ENCODE results near the gene OR11A1.
"Not testable (repeated sequence)": the region's sequence is repeated elsewhere in the genome, so short reads cannot be mapped to it uniquely, and the experiment has no call there.

OR11A1 gene

GRCh38 chr6:29466241-29466640, 9.4 kb upstream of the OR11A1 start:
- ATAC-seq (replicated peaks; ENCODE audit: extremely low read depth, poor library complexity, severe bottlenecking) (no peak), DNase-seq (ENCODE audit: low spot score in 2 of 2) (no peak)
- no peaks in the 10 kb centered on the region for H3K4me1 Mint-ChIP-seq
- H3K27ac Mint-ChIP-seq (ENCODE audit: low read depth) = no peak overlapping the region
- H3K36me3 Mint-ChIP-seq (ENCODE audit: insufficient read depth) = no peaks in the 10 kb centered on the region
- H3K4me3 Mint-ChIP-seq = no peak overlapping the region
- peaks cover 55% of the 10 kb centered on the region for H3K27me3 Mint-ChIP-seq
- no peaks in the 10 kb centered on the region for H3K9me3 Mint-ChIP-seq

- Mint-ChIP-seq H3K9me3 (no peaks in the 10 kb centered on the region), H3K4me3 (no peak overlapping the region), H3K4me1 (no peaks in the 10 kb centered on the region), H3K27ac (ENCODE audit: low read depth) (no peak overlapping the region), H3K36me3 (ENCODE audit: insufficient read depth) (no peaks in the 10 kb centered on the region), H3K27me3 (peaks cover 55% of the 10 kb centered on the region)
- DNase-seq (ENCODE audit: low spot score in 2 of 2) = no peak
- no peak for ATAC-seq (replicated peaks; ENCODE audit: extremely low read depth, poor library complexity, severe bottlenecking)
Measured at GRCh38 chr6:29465801-29466200, 8.9 kb upstream of the OR11A1 start.

- Mint-ChIP-seq H3K4me1 (no peaks in the 10 kb centered on the region), H3K27me3 (peaks cover 55% of the 10 kb centered on the region), H3K36me3 (ENCODE audit: insufficient read depth) (no peaks in the 10 kb centered on the region), H3K9me3 (no peaks in the 10 kb centered on the region), H3K4me3 (no peak overlapping the region), H3K27ac (ENCODE audit: low read depth) (no peak overlapping the region)
- DNase-seq (ENCODE audit: low spot score in 2 of 2) (no peak), ATAC-seq (replicated peaks; ENCODE audit: extremely low read depth, poor library complexity, severe bottlenecking) (no peak)
Measured at GRCh38 chr6:29465279-29465678, 8.4 kb upstream of the OR11A1 start.

GRCh38 chr6:29462022-29462421, 5.2 kb upstream of the OR11A1 start:
- no peaks in the 10 kb centered on the region for H3K9me3 Mint-ChIP-seq
- H3K4me3 Mint-ChIP-seq = no peak overlapping the region
- no peaks in the 10 kb centered on the region for H3K4me1 Mint-ChIP-seq
- H3K27ac Mint-ChIP-seq (ENCODE audit: low read depth) = no peak overlapping the region
- H3K27me3 Mint-ChIP-seq = peaks cover 35% of the 10 kb centered on the region
- ATAC-seq (replicated peaks; ENCODE audit: extremely low read depth, poor library complexity, severe bottlenecking) = no peak
- no peaks in the 10 kb centered on the region for H3K36me3 Mint-ChIP-seq (ENCODE audit: insufficient read depth)
- DNase-seq (ENCODE audit: low spot score in 2 of 2) = no peak

GRCh38 chr6:29461021-29461814, 4.3 kb upstream of the OR11A1 start:
- Mint-ChIP-seq H3K4me1 (no peaks in the 10 kb centered on the region), H3K27ac (ENCODE audit: low read depth) (no peak overlapping the region), H3K36me3 (ENCODE audit: insufficient read depth) (no peaks in the 10 kb centered on the region), H3K27me3 (peaks cover 35% of the 10 kb centered on the region), H3K9me3 (no peaks in the 10 kb centered on the region), H3K4me3 (no peak overlapping the region)
- DNase-seq (ENCODE audit: low spot score in 2 of 2) (no peak), ATAC-seq (replicated peaks; ENCODE audit: extremely low read depth, poor library complexity, severe bottlenecking) (no peak)

GRCh38 chr6:29451471-29452193, 5.2 kb downstream of the OR11A1 start:
- H3K9me3 Mint-ChIP-seq = peaks cover 8% of the 10 kb centered on the region
- no peaks in the 10 kb centered on the region for H3K4me1 Mint-ChIP-seq
- ATAC-seq (replicated peaks; ENCODE audit: extremely low read depth, poor library complexity, severe bottlenecking) (no peak), DNase-seq (ENCODE audit: low spot score in 2 of 2) (no peak)
- no peaks in the 10 kb centered on the region for H3K36me3 Mint-ChIP-seq (ENCODE audit: insufficient read depth)
- no peak overlapping the region for H3K27ac Mint-ChIP-seq (ENCODE audit: low read depth)
- no peak overlapping the region for H3K4me3 Mint-ChIP-seq
- H3K27me3 Mint-ChIP-seq = peaks cover 58% of the 10 kb centered on the region

- no peaks in the 10 kb centered on the region for H3K4me1 Mint-ChIP-seq
- peaks cover 8% of the 10 kb centered on the region for H3K9me3 Mint-ChIP-seq
- ATAC-seq (replicated peaks; ENCODE audit: extremely low read depth, poor library complexity, severe bottlenecking) (no peak), DNase-seq (ENCODE audit: low spot score in 2 of 2) (no peak)
- peaks cover 97% of the 10 kb centered on the region for H3K27me3 Mint-ChIP-seq
- H3K27ac Mint-ChIP-seq (ENCODE audit: low read depth) = no peak overlapping the region
- H3K36me3 Mint-ChIP-seq (ENCODE audit: insufficient read depth) = no peaks in the 10 kb centered on the region
- no peak overlapping the region for H3K4me3 Mint-ChIP-seq
Measured at GRCh38 chr6:29447670-29448069, 9.2 kb downstream of the OR11A1 start.

- not testable (repeated sequence) for ATAC-seq (replicated peaks; ENCODE audit: extremely low read depth, poor library complexity, severe bottlenecking); DNase-seq (ENCODE audit: low spot score in 2 of 2); H3K27ac Mint-ChIP-seq (ENCODE audit: low read depth); H3K36me3 Mint-ChIP-seq (ENCODE audit: insufficient read depth); H3K9me3 Mint-ChIP-seq; H3K4me3 Mint-ChIP-seq; H3K4me1 Mint-ChIP-seq
- peaks cover 97% of the 10 kb centered on the region for H3K27me3 Mint-ChIP-seq
Measured at GRCh38 chr6:29444031-29444430, 12.8 kb downstream of the OR11A1 start.

- ATAC-seq (replicated peaks; ENCODE audit: extremely low read depth, poor library complexity, severe bottlenecking) (no peak), DNase-seq (ENCODE audit: low spot score in 2 of 2) (no peak)
- H3K4me3 Mint-ChIP-seq = no peak overlapping the region
- no peaks in the 10 kb centered on the region for H3K4me1 Mint-ChIP-seq
- peaks cover 93% of the 10 kb centered on the region for H3K27me3 Mint-ChIP-seq
- no peak overlapping the region for H3K27ac Mint-ChIP-seq (ENCODE audit: low read depth)
- H3K36me3 Mint-ChIP-seq (ENCODE audit: insufficient read depth) = no peaks in the 10 kb centered on the region
- no peaks in the 10 kb centered on the region for H3K9me3 Mint-ChIP-seq
Measured at GRCh38 chr6:29442719-29443118, 14.2 kb downstream of the OR11A1 start.

GRCh38 chr6:29439006-29439405, 17.9 kb downstream of the OR11A1 start, which contains the start of gene OR10C1:
Gene OR10C1 (plus strand): TSS chr6:29439306. CDS start chr6:29440016, 710 bp downstream.
- Mint-ChIP-seq H3K9me3 (peaks cover 6% of the 10 kb centered on the region), H3K27me3 (peaks cover 81% of the 10 kb centered on the region), H3K4me1 (no peaks in the 10 kb centered on the region), H3K27ac (ENCODE audit: low read depth) (no peak within 1 kb of the TSS), H3K36me3 (ENCODE audit: insufficient read depth) (no peaks in the 10 kb centered on the region), H3K4me3 (no peak within 1 kb of the TSS)
- no peak for DNase-seq (ENCODE audit: low spot score in 2 of 2)
- ATAC-seq (replicated peaks; ENCODE audit: extremely low read depth, poor library complexity, severe bottlenecking) = no peak

GRCh38 chr6:29436730-29437129, 20.1 kb downstream of the OR11A1 start:
- not testable (repeated sequence) for H3K36me3 Mint-ChIP-seq (ENCODE audit: insufficient read depth); ATAC-seq (replicated peaks; ENCODE audit: extremely low read depth, poor library complexity, severe bottlenecking); H3K27ac Mint-ChIP-seq (ENCODE audit: low read depth); DNase-seq (ENCODE audit: low spot score in 2 of 2); H3K4me1 Mint-ChIP-seq; H3K4me3 Mint-ChIP-seq
- Mint-ChIP-seq H3K9me3 (peaks cover 10% of the 10 kb centered on the region), H3K27me3 (peaks cover 83% of the 10 kb centered on the region)

GRCh38 chr6:29426654-29427053, 30.2 kb downstream of the OR11A1 start:
- Mint-ChIP-seq H3K36me3 (ENCODE audit: insufficient read depth) (peaks cover 1% of the 10 kb centered on the region), H3K9me3 (no peaks in the 10 kb centered on the region)

GRCh38 chr6:29425075-29425474, 31.8 kb downstream of the OR11A1 start:
- Mint-ChIP-seq H3K4me3 (no peak overlapping the region), H3K4me1 (no peaks in the 10 kb centered on the region), H3K27me3 (peaks cover 71% of the 10 kb centered on the region), H3K9me3 (no peaks in the 10 kb centered on the region), H3K36me3 (ENCODE audit: insufficient read depth) (peaks cover 1% of the 10 kb centered on the region), H3K27ac (ENCODE audit: low read depth) (no peak overlapping the region)
- DNase-seq (ENCODE audit: low spot score in 2 of 2) (no peak), ATAC-seq (replicated peaks; ENCODE audit: extremely low read depth, poor library complexity, severe bottlenecking) (no peak)

More at GRCh38 chr6:29426654-29427053, 30.2 kb downstream of the OR11A1 start:
- ATAC-seq (replicated peaks; ENCODE audit: extremely low read depth, poor library complexity, severe bottlenecking) (no peak), DNase-seq (ENCODE audit: low spot score in 2 of 2) (no peak)
- Mint-ChIP-seq H3K4me3 (no peak overlapping the region), H3K4me1 (no peaks in the 10 kb centered on the region), H3K27me3 (peaks cover 61% of the 10 kb centered on the region), H3K27ac (ENCODE audit: low read depth) (no peak overlapping the region)

Measured in central memory CD8-positive, alpha-beta T cell (primary cell).